ENCODE data around the gene CTSA.

Gene CTSA

GRCh38 chr20:45911486-45912343, 20.6 kb downstream of the CTSA start, which contains the start of gene PLTP:
Gene PLTP (minus strand): TSS chr20:45912155. CDS start chr20:45911452, 703 bp downstream.
- no peak for DNase-seq (ENCODE audit: insufficient read length, low spot score)

GRCh38 chr20:45912344-45912682, 21.2 kb downstream of the CTSA start:
- FAIRE-seq = no peak
- DNase-seq (ENCODE audit: insufficient read length, low spot score) = no peak
- no peak for TF ChIP-seq CTCF (IDR thresholded peaks at IDR 0.05; ENCODE audit: insufficient read depth, missing control alignments)

More at GRCh38 chr20:45911486-45912343, 20.6 kb downstream of the CTSA start, which contains the start of gene PLTP:
- no peak for FAIRE-seq
- TF ChIP-seq CTCF (IDR thresholded peaks at IDR 0.05; ENCODE audit: insufficient read depth, missing control alignments) = no peak

DNA sequence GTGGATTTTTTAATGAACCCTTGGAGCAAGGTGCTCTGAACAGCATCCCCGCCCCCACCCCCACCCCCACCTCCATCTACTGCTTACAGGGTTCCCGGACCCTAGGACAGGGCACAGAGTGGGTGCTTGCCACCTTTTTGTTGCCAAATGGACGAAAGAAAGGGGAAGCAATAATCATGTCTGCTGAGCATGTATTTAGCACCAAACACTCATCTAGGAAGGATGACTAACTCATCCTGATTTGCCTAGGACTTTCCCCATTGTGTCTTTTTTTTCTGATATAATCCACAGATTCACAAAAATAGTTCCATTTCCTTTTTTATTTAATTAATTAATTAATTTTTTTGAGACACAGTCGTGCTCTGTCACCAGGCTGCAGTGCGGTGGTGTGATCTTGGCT, 22.0 kb downstream of the CTSA start:
- DNase-seq (ENCODE audit: insufficient read length, low spot score) (no peak), FAIRE-seq (no peak)
- TF ChIP-seq CTCF (IDR thresholded peaks at IDR 0.05; ENCODE audit: insufficient read depth, missing control alignments) = no peak

DNA sequence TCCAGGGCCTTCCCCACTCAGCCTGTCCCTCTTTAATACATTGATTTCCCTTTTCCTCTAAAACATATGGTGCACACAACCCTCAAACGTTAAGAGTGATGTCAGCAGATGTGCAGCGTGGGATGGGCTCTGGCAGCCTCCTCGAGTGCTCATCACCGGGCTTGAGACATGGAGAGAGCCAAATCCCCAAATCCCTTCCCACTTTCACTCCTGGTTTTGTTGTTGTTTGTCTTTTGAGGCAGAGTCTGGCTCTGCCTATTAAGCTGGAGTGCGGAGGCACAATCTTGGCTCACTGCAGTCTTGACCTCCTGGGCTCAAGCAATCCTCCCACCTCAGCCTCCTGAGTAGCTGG, 26.6 kb downstream of the CTSA start:
- FAIRE-seq (no peak), DNase-seq (ENCODE audit: insufficient read length, low spot score) (no peak)
- no peak for TF ChIP-seq CTCF (IDR thresholded peaks at IDR 0.05; ENCODE audit: insufficient read depth, missing control alignments)

DNA sequence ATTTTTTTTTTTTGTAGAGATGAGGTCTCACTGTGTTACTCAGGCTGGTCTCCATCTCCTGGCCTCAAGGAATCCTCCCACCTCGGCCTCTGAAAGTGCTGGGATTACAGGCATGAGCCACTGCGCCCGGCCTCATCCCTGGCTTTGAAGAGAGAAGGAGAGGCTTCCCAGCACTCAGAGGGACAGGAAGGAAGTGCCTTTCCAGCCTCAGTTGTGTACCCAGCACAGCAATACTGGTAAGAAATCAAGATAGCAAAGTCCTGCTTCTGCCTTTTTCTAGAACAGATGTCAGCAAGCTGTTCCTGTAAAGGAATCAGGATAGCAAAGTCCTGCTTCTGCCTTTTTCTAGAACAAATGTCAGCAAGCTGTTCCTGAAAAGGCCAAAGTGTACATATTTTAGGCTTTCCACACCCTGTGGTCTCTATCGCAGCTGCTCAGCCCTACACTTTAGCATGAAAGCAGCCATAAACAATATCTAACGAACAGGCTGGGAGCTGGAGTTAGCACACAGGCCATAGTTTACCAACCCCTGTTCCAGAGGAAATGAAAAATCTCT, 27.1 kb downstream of the CTSA start:
- FAIRE-seq (no peak), DNase-seq (ENCODE audit: insufficient read length, low spot score) (no peak)
- TF ChIP-seq CTCF (IDR thresholded peaks at IDR 0.05; ENCODE audit: insufficient read depth, missing control alignments) = no peak

GRCh38 chr20:45918779-45919537, 27.8 kb downstream of the CTSA start:
- DNase-seq (ENCODE audit: insufficient read length, low spot score) = no peak
- no peak for FAIRE-seq
- TF ChIP-seq CTCF (IDR thresholded peaks at IDR 0.05; ENCODE audit: insufficient read depth, missing control alignments) = no peak
